HepG2 (cell line): ENCODE measurements around the gene TRMT1L.

Source experiments
- CHD2 ChIP-seq: IDR thresholded peaks from 2 replicates; pipeline ENCODE4 v1.6.1; 2011; ENCODE audit warnings: low read depth, low read length, improper control_type of control experiment
- EZH2 ChIP-seq: conservative IDR thresholded peaks from 2 replicates; pipeline ENCODE4 v1.6.1; 2012; ENCODE audit warnings: mild to moderate bottlenecking, low read depth, low read length, moderate library complexity
- ISX ChIP-seq: sonication (generic); formaldehyde crosslinking; conservative IDR thresholded peaks from 2 replicates; pipeline ENCODE4 v1.5.0; 2020; ENCODE audit warnings: missing genetic modification reagents
- MTF1 ChIP-seq: sonication (generic); formaldehyde crosslinking; IDR thresholded peaks from 2 replicates; pipeline ENCODE4 v1.5.0; 2020; ENCODE audit warnings: missing genetic modification reagents
- PHF8 ChIP-seq: sonication (generic); formaldehyde crosslinking; IDR thresholded peaks from 2 replicates; pipeline ENCODE4 v1.5.0; 2020; ENCODE audit warnings: missing genetic modification reagents
- SP140L ChIP-seq: sonication (generic); formaldehyde crosslinking; IDR thresholded peaks from 2 replicates; pipeline ENCODE4 v1.4.0; 2020; ENCODE audit warnings: missing genetic modification reagents, borderline replicate concordance
- THAP9 ChIP-seq: sonication (generic); formaldehyde crosslinking; IDR thresholded peaks from 2 replicates; pipeline ENCODE4; 2020; ENCODE audit warnings: missing genetic modification reagents, mild to moderate bottlenecking, borderline replicate concordance
- ZNF143 ChIP-seq: sonication (generic); formaldehyde crosslinking; IDR thresholded peaks from 2 replicates; pipeline ENCODE4 v1.4.0; 2020; ENCODE audit warnings: missing genetic modification reagents

GRCh38 chr1:185132534-185132933 lies 24.2 kb downstream of the TRMT1L start:
- no peak for TF ChIP-seq CHD2
- TF ChIP-seq EZH2 = no peak
- TF ChIP-seq ISX (CRISPR knock-in tag) = no peak
- no peak for TF ChIP-seq MTF1 (CRISPR knock-in tag)
- TF ChIP-seq PHF8 (CRISPR knock-in tag) = no peak
- no peak for TF ChIP-seq THAP9 (CRISPR knock-in tag)
- no peak for TF ChIP-seq SP140L (CRISPR knock-in tag)
- TF ChIP-seq ZNF143 (CRISPR knock-in tag) = no peak
